ENCODE data around the gene PRAMEF18.
"Not testable (repeated sequence)": the region's sequence is repeated elsewhere in the genome, so short reads cannot be mapped to it uniquely, and the experiment has no call there.

GRCh38 chr1:13230601-13231000 lies 4.6 kb upstream of the PRAMEF18 start:
- TF ChIP-seq CTCF (IDR thresholded peaks at IDR 0.05); EZH2 (IDR thresholded peaks at IDR 0.05; ENCODE audit: borderline replicate concordance, insufficient read depth, low read depth, low read length, poor library complexity, severe bottlenecking): not testable (repeated sequence)

All from B cell (primary cell).